Measurements from ENCODE around the gene NAALADL2.

DNA sequence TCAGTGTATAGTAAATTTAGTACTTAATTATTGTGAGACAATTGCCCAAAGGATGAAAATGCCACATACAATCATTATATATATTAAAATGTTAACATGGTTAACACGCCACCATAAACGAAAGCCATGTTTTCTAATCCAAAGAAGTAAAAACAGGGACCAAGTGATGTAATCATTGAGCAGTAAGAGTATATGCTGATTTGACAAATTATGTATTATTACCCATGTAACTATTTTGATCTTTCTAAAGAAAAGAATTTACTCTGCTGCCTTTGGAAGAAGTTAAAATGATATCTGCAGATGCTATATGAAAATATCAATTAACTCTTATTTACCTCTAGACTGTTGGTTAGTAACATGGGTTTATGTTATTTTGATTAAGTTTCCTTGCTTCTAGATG is 150.2 kb downstream of the NAALADL2 start:
- no peak for TF ChIP-seq ZFX (IDR thresholded peaks at IDR 0.05)
- TF ChIP-seq, protein P1, sequence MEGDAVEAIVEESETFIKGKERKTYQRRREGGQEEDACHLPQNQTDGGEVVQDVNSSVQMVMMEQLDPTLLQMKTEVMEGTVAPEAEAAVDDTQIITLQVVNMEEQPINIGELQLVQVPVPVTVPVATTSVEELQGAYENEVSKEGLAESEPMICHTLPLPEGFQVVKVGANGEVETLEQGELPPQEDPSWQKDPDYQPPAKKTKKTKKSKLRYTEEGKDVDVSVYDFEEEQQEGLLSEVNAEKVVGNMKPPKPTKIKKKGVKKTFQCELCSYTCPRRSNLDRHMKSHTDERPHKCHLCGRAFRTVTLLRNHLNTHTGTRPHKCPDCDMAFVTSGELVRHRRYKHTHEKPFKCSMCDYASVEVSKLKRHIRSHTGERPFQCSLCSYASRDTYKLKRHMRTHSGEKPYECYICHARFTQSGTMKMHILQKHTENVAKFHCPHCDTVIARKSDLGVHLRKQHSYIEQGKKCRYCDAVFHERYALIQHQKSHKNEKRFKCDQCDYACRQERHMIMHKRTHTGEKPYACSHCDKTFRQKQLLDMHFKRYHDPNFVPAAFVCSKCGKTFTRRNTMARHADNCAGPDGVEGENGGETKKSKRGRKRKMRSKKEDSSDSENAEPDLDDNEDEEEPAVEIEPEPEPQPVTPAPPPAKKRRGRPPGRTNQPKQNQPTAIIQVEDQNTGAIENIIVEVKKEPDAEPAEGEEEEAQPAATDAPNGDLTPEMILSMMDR (conservative IDR thresholded peaks at IDR 0.05) = no peak
